Measurements from ENCODE around the gene LIMK2.
"Not testable (repeated sequence)": the region's sequence is repeated elsewhere in the genome, so short reads cannot be mapped to it uniquely, and the experiment has no call there.

LIMK2 gene

GRCh38 chr22:31227186-31227585, 15.1 kb downstream of the LIMK2 start:
- DNase-seq (ENCODE audit: low read depth): no peak
- TF ChIP-seq CTCF (conservative IDR thresholded peaks at IDR 0.05; ENCODE audit: control insufficient read depth, insufficient read depth, low read depth, low read length): no peak
- H3K4me3 ChIP-seq (ENCODE audit: control insufficient read depth, low read depth, low read length): no peak overlapping the region

GRCh38 chr22:31229402-31230079, 17.4 kb downstream of the LIMK2 start:
- no peak for TF ChIP-seq CTCF (conservative IDR thresholded peaks at IDR 0.05; ENCODE audit: control insufficient read depth, insufficient read depth, low read depth, low read length)
- peak; percentile 65 for DNase-seq (ENCODE audit: low read depth)
- H3K4me3 ChIP-seq (ENCODE audit: control insufficient read depth, low read depth, low read length): no peak overlapping the region

- no peak overlapping the region for H3K4me3 ChIP-seq (ENCODE audit: control insufficient read depth, low read depth, low read length)
- TF ChIP-seq CTCF (conservative IDR thresholded peaks at IDR 0.05; ENCODE audit: control insufficient read depth, insufficient read depth, low read depth, low read length): no peak
- DNase-seq (ENCODE audit: low read depth): peak; percentile 36
Observed at GRCh38 chr22:31230155-31230870, 18.2 kb downstream of the LIMK2 start.

- H3K4me3 ChIP-seq (ENCODE audit: control insufficient read depth, low read depth, low read length): no peak overlapping the region
- peak; percentile 70 for TF ChIP-seq CTCF (conservative IDR thresholded peaks at IDR 0.05; ENCODE audit: control insufficient read depth, insufficient read depth, low read depth, low read length)
- peak; percentile 61 for DNase-seq (ENCODE audit: low read depth)
Observed at GRCh38 chr22:31230871-31231621, 18.9 kb downstream of the LIMK2 start.

GRCh38 chr22:31233001-31233400, 20.9 kb downstream of the LIMK2 start:
- H3K4me3 ChIP-seq (ENCODE audit: control insufficient read depth, low read depth, low read length): no peak overlapping the region
- DNase-seq (ENCODE audit: low read depth): no peak
- TF ChIP-seq CTCF (conservative IDR thresholded peaks at IDR 0.05; ENCODE audit: control insufficient read depth, insufficient read depth, low read depth, low read length): no peak

GRCh38 chr22:31235081-31235480, 23.0 kb downstream of the LIMK2 start:
- H3K4me3 ChIP-seq (ENCODE audit: control insufficient read depth, low read depth, low read length): no peak overlapping the region
- DNase-seq (ENCODE audit: low read depth): no peak
- TF ChIP-seq CTCF (conservative IDR thresholded peaks at IDR 0.05; ENCODE audit: control insufficient read depth, insufficient read depth, low read depth, low read length): no peak

- H3K4me3 ChIP-seq (ENCODE audit: control insufficient read depth, low read depth, low read length); DNase-seq (ENCODE audit: low read depth): not testable (repeated sequence)
Observed at GRCh38 chr22:31236044-31236443, 23.9 kb downstream of the LIMK2 start.

All from fibroblast of mammary gland (primary cell).